Activated naive CD8-positive, alpha-beta T cell treated with anti-CD3 and anti-CD28 coated beads, Interleukin-2, amount 10 ng/mL, durations not matched to agents 7 days and 5 days (primary cell): ENCODE results near the gene ZNF43. TPM values are rescaled to one million over a fixed set of nuclear protein-coding genes. Genes with fewer than 3 reads are reported as not detected.
A peak's percentile ranks its signal among the peaks of the same experiment; 100 is the strongest.
"Not testable (repeated sequence)": the region's sequence is repeated elsewhere in the genome, so short reads cannot be mapped to it uniquely, and the experiment has no call there.

ENCODE experiments used
- ATAC-seq: fragments of 150-1000 bp; cut with Tn5 transposase; one replicate; pipeline ENCODE4 v1.10.0; 2021; ENCODE audit warnings: low read depth, moderate library complexity
- POLR2A ChIA-PET: fragments of 350-600 bp; sonication (Branson Sonifier 250); formaldehyde crosslinking; loops from one replicate; lab custom pipeline; 2021; ENCODE audit warnings: antibody characterized with exemption; lab: Charles Lee
- DNase-seq: peaks from one replicate; pipeline ENCODE4 v3.0.0; 2021
- H3K27ac Mint-ChIP-seq: one replicate; pipeline ENCODE4 v1.8.0; 2022; ENCODE audit warnings: mild to moderate bottlenecking, mixed read lengths
- H3K27me3 Mint-ChIP-seq: one replicate; pipeline ENCODE4 v1.8.0; 2022; ENCODE audit warnings: mild to moderate bottlenecking, moderate library complexity, mixed read lengths
- H3K36me3 Mint-ChIP-seq: one replicate; pipeline ENCODE4 v1.8.0; 2021; ENCODE audit warnings: mild to moderate bottlenecking, mixed read lengths
- H3K4me1 Mint-ChIP-seq: one replicate; pipeline ENCODE4 v1.8.0; 2021; ENCODE audit warnings: mixed read lengths
- H3K4me3 Mint-ChIP-seq: one replicate; pipeline ENCODE4 v1.8.0; 2022; ENCODE audit warnings: mild to moderate bottlenecking, moderate library complexity, mixed read lengths
- H3K9me3 Mint-ChIP-seq: one replicate; pipeline ENCODE4 v1.8.0; 2021; ENCODE audit warnings: mixed read lengths
- total RNA-seq, 2 experiments: library from RNA; stranded (reverse); gene quantifications; one replicate each; pipeline ENCODE4 v1.2.3, GENCODE V29; 2021

Gene ZNF43
- total RNA-seq, result 10 to 100 TPM; 36.5 to 39.8 TPM

DNA sequence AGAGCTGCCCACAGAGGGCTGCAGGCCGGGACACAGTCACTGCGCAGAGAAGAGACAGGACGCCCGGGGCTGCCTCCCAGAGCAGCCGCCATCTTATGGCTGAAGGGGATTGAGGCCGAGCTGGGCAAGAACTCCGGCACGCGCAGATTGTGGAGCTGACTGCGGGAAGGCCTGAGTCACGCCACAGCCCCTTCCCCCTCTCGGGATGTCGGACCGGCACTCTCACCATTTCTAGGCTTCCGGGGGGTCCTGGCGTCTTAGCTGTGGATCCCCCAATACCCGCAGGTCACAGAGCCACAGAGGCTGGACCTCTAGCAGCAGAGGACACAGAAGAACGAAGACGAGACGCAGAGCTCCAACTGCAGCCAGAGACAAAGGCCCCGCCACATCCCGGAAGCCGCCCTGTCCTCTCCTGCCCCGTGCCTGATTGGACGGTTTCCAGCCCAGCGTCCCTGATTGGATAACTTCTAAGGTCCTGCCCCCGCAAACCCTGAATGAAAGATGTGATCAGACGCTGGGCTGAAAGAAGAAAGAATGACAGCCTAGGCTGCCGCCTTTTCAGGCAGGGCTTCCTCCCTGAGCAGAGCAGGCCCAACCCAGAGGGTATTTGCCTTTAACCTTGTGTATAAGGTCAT, at the start of gene ZNF43:
Gene ZNF43, minus strand, starts transcription at position 373 of the 635 bp plus-strand sequence. Its CDS starts 144 bp downstream, at position 229.
- Mint-ChIP-seq H3K9me3 (peaks cover 10% of the 10 kb centered on the region), H3K27ac (peak within 1 kb of the TSS; percentile 100), H3K27me3 (no peaks in the 10 kb centered on the region), H3K4me1 (peaks cover 10% of the 10 kb centered on the region), H3K4me3 (peak within 1 kb of the TSS; percentile 98), H3K36me3 (peaks cover 67% of the 10 kb centered on the region)
- POLR2A ChIA-PET, result interaction anchor here (0.6 to 2.8 kb wide), 24 partner anchors 8 to 1923 kb away, joined by 3 to 76 read pairs (median 4); partner anchors contain the start of genes ZNF100, ZNF257, ZNF429 and ZNF430
- ATAC-seq, result peak; percentile 99
- DNase-seq, result peak; percentile 84

DNA sequence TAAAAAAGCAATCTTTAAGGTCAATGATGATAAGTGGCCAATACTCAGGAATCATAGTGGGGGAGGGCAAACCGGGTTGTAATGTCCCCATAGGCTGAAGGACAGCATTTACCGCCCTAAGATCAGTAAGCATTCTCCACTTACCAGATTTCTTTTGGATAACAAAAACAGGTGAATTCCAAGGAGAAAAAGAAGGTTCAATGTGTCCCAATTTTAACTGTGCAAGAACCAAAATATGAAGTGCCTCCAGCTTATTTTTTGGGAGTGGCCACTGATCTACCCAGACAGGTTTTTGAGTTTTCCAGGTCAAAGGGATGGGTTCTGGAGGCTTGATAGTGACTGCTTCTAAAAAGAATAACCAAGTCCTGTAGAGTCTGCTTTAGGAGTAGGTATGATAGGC, 49.5 kb upstream of the ZNF43 start:
- ATAC-seq, H3K4me3 Mint-ChIP-seq, POLR2A ChIA-PET, H3K27me3 Mint-ChIP-seq, H3K27ac Mint-ChIP-seq, H3K4me1 Mint-ChIP-seq, H3K36me3 Mint-ChIP-seq, DNase-seq: not testable (repeated sequence)
- H3K9me3 Mint-ChIP-seq, result peaks cover 16% of the 10 kb centered on the region

DNA sequence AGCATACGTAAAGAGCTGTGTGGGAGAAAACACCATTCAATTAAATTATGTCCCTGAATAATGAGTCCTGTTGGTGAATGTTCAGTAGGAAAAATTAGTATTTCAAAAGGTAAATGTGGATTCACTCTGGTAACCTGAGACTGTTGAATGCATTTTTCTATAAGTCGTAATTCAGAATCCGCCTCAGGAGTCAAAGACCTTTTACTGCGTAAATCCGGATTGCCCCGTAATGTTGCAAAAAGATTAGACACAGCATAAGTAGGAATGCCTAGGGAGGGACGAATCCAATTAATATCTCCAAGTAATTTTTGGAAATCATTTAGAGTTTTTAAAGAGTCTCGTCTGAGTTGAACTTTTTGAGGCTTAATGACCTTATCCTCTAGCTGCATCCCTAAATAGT, 48.8 kb upstream of the ZNF43 start:
- H3K27me3 Mint-ChIP-seq, POLR2A ChIA-PET, H3K4me3 Mint-ChIP-seq, H3K27ac Mint-ChIP-seq, H3K4me1 Mint-ChIP-seq, ATAC-seq, H3K36me3 Mint-ChIP-seq, DNase-seq: not testable (repeated sequence)
- peaks cover 16% of the 10 kb centered on the region for H3K9me3 Mint-ChIP-seq

DNA sequence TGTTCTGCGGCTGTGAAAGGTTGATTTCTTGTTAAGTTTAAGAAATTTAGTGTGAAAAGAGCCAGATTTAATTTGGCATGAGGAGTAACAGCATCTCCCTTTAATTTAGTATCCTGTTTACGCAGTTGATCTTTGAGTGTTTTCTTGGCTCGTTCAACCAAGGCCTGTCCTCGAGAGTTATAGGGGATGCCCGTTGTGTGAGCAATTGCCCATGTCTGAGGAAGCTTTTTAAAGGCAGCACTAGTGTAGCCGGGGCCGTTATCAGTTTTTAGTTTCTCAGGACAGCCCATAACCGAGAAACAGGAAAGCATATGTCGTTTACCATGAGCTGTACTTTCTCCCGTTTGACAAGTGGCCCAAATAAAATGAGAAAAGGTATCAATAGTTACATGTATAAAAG, 47.5 kb upstream of the ZNF43 start:
- Mint-ChIP-seq H3K27ac (no peak overlapping the region), H3K9me3 (peaks cover 16% of the 10 kb centered on the region), H3K4me3 (no peak overlapping the region), H3K4me1 (no peaks in the 10 kb centered on the region), H3K36me3 (no peaks in the 10 kb centered on the region), H3K27me3 (no peaks in the 10 kb centered on the region)
- POLR2A ChIA-PET, result no interaction called here
- DNase-seq (no peak), ATAC-seq (no peak)

DNA sequence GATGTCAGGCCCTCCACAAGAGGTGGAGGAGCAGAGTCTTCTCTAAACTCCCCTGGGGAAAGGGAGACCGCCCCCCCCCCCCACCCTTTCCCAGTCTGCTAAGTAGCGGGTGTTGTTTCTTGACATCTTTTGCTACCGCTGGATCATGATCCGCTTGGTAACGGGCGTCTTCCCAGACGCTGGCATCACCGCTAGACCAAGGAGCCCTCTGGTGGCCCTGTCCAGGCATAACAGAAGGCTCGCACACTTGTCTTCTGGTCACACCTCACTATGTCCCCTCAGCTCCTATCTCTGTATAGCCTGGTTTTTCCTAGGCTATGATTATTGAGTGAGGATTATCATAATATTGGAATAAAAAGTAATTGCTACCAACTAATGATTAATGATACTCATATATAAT, 44.8 kb upstream of the ZNF43 start:
- H3K27me3 Mint-ChIP-seq, H3K36me3 Mint-ChIP-seq, H3K27ac Mint-ChIP-seq, H3K4me1 Mint-ChIP-seq, H3K4me3 Mint-ChIP-seq, ATAC-seq, POLR2A ChIA-PET, DNase-seq: not testable (repeated sequence)
- peaks cover 16% of the 10 kb centered on the region for H3K9me3 Mint-ChIP-seq

DNA sequence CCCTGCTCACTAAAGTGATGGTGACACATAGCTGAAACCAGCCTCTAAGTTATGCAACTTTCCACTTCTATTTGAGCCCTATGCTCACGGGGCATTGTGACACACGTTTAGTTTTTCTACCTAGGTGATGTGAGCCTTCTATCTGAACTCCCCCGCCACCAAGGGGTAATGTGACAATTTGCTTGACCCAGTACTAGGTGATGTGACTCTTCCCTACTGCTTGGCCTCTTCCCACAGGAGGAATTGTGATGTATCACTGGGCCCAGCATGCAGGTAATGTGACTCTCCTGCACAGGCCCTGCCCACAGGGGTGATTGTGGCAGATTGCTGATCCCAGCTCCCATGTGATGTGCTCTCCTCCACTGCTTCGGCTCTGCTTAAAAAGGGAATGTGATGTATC, 42.7 kb upstream of the ZNF43 start:
- no peaks in the 10 kb centered on the region for H3K4me1 Mint-ChIP-seq
- peaks cover 12% of the 10 kb centered on the region for H3K9me3 Mint-ChIP-seq
- H3K4me3 Mint-ChIP-seq, result no peak overlapping the region
- DNase-seq (no peak), ATAC-seq (no peak)
- no peaks in the 10 kb centered on the region for H3K36me3 Mint-ChIP-seq
- POLR2A ChIA-PET, result no interaction called here
- H3K27me3 Mint-ChIP-seq, result no peaks in the 10 kb centered on the region
- H3K27ac Mint-ChIP-seq, result no peak overlapping the region

DNA sequence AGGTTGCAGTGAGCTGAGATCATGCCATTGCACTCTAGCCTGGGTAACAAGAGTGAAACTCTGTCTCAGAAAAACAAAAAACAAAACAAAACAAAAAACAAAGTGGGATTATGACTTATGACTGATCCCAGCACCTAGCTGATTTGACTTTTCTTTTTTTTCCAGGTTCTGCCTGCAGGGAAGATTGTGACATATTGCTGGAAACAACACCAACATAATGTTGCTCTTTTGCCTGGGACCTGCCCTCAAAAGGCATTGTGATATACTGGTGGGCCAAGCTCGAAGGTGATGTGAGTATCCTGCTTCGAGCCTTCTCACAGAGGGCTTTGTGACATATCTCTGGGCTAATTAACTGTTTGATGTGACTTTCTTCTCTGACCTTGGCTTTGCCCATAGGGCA, 42.0 kb upstream of the ZNF43 start:
- Mint-ChIP-seq H3K27ac (no peak overlapping the region), H3K9me3 (peaks cover 10% of the 10 kb centered on the region), H3K4me1 (no peaks in the 10 kb centered on the region), H3K27me3 (no peaks in the 10 kb centered on the region), H3K4me3 (no peak overlapping the region), H3K36me3 (no peaks in the 10 kb centered on the region)
- POLR2A ChIA-PET, result no interaction called here
- DNase-seq (no peak), ATAC-seq (no peak)

DNA sequence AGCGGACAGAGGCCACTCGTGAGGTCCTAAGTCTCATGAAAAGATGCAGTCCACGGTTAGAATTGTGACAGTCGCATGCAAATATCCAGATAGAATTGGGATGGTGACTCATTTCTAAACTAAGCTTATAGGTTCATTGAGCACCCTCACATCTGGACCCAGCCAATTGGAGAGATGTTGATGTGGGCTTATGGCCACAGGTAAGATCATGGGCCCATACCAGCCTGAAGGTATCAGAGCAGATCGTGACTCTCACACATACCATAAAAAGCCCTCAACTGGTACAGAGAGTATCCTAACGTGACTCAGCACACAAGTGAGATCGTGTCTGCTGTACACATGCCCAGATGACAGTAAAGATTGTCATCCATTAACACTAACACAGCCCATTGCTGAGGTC, 40.6 kb upstream of the ZNF43 start:
- POLR2A ChIA-PET, H3K4me1 Mint-ChIP-seq, H3K9me3 Mint-ChIP-seq, H3K27me3 Mint-ChIP-seq, H3K36me3 Mint-ChIP-seq, ATAC-seq, H3K4me3 Mint-ChIP-seq, H3K27ac Mint-ChIP-seq, DNase-seq: not testable (repeated sequence)

DNA sequence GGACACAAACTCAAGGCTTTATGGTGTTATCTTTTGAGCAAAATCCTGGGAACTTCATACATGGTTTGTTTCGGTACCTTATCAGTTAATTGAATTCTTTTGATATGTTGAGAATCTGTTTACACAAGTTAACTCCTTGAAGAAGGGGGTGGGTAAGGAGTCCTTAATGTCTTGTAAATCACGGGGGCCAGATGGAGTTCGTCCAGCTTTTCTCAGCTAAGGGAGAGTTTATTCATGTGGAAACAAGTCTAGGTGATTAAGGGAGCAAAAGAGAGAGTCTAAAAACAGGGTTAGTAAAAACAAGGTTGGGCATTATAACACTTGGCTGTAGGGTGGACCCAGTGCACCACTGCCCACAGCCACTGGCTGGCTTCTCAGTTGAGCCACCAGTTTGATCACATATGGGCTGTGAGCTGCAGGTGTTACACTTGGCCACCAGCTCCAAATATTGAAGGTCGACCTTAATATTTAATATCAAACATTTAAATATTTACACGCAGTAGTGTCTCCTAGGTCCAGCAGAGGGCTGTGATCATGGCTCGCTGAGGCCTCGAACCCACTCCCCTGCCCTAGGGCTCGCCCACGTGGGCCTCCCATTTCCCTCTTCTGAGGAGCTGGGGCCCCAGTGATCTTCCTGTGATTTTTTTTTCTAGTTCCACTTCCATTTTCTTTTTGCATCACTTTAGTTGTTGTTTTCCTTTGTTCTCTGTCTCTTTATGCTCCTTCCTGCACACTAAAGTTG, 21.0 kb upstream of the ZNF43 start:
- no peak for DNase-seq
- Mint-ChIP-seq H3K27ac (no peak overlapping the region), H3K4me1 (peaks cover 8% of the 10 kb centered on the region), H3K27me3 (no peaks in the 10 kb centered on the region), H3K9me3 (peaks cover 22% of the 10 kb centered on the region), H3K36me3 (peaks cover 1% of the 10 kb centered on the region), H3K4me3 (no peak overlapping the region)
- ATAC-seq, result no peak
- POLR2A ChIA-PET, result interaction anchor here (0.6 kb wide), 1 partner anchor 605 kb away, joined by 3 read pairs; no protein-coding TSS in a partner anchor

DNA sequence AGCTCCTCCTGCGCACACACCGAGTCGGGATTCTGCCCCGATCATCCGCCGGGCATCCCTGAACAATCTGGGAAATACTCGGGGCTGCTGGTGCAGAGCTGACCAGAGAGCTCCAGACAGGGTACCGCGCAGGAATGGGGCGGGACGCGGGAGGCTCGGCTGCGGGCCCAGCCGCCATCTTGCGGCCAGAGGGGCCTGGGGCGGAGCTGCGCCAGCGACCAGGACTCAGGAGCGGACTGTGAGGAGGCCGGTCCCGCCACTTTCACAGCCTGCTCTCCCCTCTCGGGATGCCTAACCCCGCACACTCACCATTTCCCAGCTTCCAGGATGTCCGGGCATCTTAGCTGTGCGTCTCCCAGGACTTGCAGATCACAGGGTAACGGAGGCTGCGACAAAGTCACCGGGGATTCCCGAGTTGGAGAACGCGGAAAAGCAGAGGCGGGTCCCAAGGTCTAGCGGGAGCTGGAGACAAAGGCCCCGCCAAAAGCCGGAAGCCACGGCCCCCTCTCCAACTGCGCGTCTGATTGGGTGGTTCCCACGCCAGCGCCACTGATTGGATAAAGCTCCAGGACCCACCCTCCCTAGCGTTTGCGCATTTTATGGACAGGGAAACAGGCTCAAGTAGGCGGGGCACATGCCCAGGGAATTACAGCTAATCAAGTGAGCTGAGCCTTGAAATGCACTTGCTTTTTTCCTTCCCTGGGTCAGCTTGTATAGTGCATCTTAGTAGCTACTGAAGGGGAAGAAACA, 15.8 kb upstream of the ZNF43 start:
- DNase-seq, result peak; percentile 84
- Mint-ChIP-seq H3K4me1 (peaks cover 18% of the 10 kb centered on the region), H3K4me3 (peak overlapping the region; percentile 92), H3K27me3 (no peaks in the 10 kb centered on the region), H3K27ac (peak overlapping the region; percentile 89), H3K9me3 (peaks cover 16% of the 10 kb centered on the region), H3K36me3 (peaks cover 37% of the 10 kb centered on the region)
- ATAC-seq, result peak; percentile 98
- POLR2A ChIA-PET, result interaction anchor here (0.5 to 2.4 kb wide), 18 partner anchors 13 to 1984 kb away, joined by 3 to 76 read pairs (median 4); partner anchors contain the start of genes ZNF100, ZNF257, ZNF429 and ZNF43

DNA sequence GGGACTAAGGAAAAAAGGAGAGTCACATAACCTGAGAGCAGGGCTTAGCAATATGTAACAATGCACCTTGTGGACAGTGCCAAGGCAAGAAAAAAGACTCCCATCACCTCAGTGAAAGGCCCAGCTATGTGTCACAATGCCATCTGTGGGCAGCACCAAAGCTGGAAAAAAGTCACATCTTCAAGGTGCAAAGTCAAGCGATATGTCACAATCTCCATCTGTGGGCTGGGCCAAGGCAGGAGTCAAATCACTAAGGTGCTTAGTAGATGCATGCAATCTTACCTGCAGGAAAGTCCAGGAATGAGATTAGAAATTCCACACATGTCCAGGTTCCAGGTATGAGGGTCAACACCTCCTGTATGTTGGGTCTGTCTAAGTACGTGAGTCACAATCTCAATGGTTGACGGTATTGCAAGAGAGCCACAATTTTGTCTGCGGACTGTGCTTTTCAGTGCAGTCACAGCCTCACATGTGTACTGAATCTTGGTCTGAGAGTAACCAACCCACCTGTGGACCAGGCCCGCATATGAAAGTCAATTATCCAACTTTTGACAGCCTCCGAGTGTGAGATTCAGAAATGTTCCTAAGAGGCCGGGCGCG, 14.8 kb upstream of the ZNF43 start:
- Mint-ChIP-seq H3K27me3 (no peaks in the 10 kb centered on the region), H3K27ac (peak overlapping the region; percentile 15), H3K4me1 (peaks cover 23% of the 10 kb centered on the region), H3K4me3 (peak overlapping the region; percentile 92), H3K9me3 (peaks cover 12% of the 10 kb centered on the region), H3K36me3 (peaks cover 47% of the 10 kb centered on the region)
- ATAC-seq, result no peak
- POLR2A ChIA-PET, result interaction anchor here (1.5 to 2.4 kb wide), 7 partner anchors 12 to 1284 kb away, joined by 3 to 76 read pairs (median 8); partner anchors contain the start of genes ZNF100, ZNF429, ZNF43 and ZNF493
- no peak for DNase-seq

DNA sequence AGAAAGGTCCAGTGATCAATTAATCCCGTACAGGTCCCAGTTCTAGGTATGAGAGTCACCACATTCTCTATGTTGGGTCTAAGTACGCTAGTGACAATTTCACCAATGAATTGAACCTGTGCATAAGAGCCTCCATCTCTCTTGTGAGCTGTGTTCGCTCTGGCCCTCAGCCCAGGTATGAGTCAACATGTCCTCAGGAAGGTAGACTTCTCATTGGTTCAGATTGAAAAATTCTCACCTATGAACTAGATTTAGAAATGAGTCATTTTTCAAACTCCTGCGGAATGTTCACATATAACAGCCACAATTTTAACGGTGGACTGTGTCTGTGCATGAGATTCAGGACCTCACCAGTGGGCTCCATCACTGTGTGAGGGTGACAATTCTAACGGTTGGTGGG, 12.7 kb upstream of the ZNF43 start:
- ATAC-seq (no peak), DNase-seq (no peak)
- Mint-ChIP-seq H3K9me3 (peaks cover 10% of the 10 kb centered on the region), H3K4me3 (no peak overlapping the region), H3K27ac (no peak overlapping the region), H3K4me1 (peaks cover 23% of the 10 kb centered on the region), H3K36me3 (peaks cover 64% of the 10 kb centered on the region), H3K27me3 (no peaks in the 10 kb centered on the region)
- POLR2A ChIA-PET, result interaction anchor here (0.7 to 1.6 kb wide), 2 partner anchors 13 to 344 kb away, joined by 4 to 7 read pairs; partner anchors contain the start of genes ZNF429 and ZNF43

DNA sequence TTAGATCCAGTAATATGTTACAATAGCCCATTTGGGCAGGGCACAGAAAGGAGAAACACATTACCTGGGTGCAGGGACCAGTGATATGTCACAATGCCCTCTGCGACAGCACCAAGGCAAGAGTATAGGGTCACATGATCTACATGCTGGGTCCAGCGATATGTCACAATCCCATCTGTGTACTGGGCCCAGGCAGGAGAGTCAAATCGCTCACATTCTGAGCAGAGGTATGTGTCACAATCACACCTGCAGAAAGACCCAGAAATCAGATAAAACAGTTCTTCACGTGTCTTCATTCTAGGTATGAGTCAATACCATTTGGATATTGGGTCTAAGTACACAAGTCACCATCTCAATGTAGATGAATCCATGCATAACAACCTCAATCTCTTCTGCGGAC, 7.1 kb upstream of the ZNF43 start:
- no peak overlapping the region for H3K4me3 Mint-ChIP-seq
- H3K27ac Mint-ChIP-seq, result no peak overlapping the region
- peaks cover 12% of the 10 kb centered on the region for H3K4me1 Mint-ChIP-seq
- ATAC-seq (no peak), DNase-seq (no peak)
- peaks cover 89% of the 10 kb centered on the region for H3K36me3 Mint-ChIP-seq
- POLR2A ChIA-PET, result no interaction called here
- H3K27me3 Mint-ChIP-seq, result no peaks in the 10 kb centered on the region
- H3K9me3 Mint-ChIP-seq, result peaks cover 12% of the 10 kb centered on the region
